HEK293T (cell line): ENCODE measurements around the gene PTPRM.

Experiments
- BHLHE40 ChIP-seq: fragments of 450-650 bp; IDR thresholded peaks from 2 replicates; pipeline ENCODE4 v1.6.1; 2016; ENCODE audit warnings: mild to moderate bottlenecking, moderate library complexity, borderline replicate concordance
- FOXK2 ChIP-seq: fragments of 450-650 bp; IDR thresholded peaks from 2 replicates; pipeline ENCODE4 v1.6.1; 2016; ENCODE audit warnings: mild to moderate bottlenecking
- SUZ12 ChIP-seq: fragments of 450-650 bp; IDR thresholded peaks from 2 replicates; pipeline ENCODE4 v1.6.1; 2016; ENCODE audit warnings: mild to moderate bottlenecking

GRCh38 chr18:8359481-8359880 is 792.4 kb downstream of the PTPRM start:
- TF ChIP-seq BHLHE40 = no peak
- no peak for TF ChIP-seq SUZ12
- no peak for TF ChIP-seq FOXK2
